RWPE2 (cell line): ENCODE results near the gene TMED7.
A peak's percentile ranks its signal among the peaks of the same experiment; 100 is the strongest.

Experiments
- ATAC-seq: fragments of 200-7000 bp; cut with Tn5 transposase; 3 replicates; pipeline ENCODE4 v1.9.1; 2021; ENCODE audit warnings: low read depth
- DNase-seq: peaks from one replicate; pipeline ENCODE4 v3.0.0-alpha.2; 2020; ENCODE audit warnings: low spot score
- H3K27ac ChIP-seq: fragments of 450-650 bp; 2 replicates; pipeline ENCODE4 v1.5.1; 2017; ENCODE audit warnings: mild to moderate bottlenecking; ENCODE audit not compliant: poor library complexity, severe bottlenecking
- H3K27me3 ChIP-seq: fragments of 250-450 bp; sonication (Bioruptor Pico); 2 replicates; pipeline ENCODE4 v1.5.1; 2021; ENCODE audit warnings: mild to moderate bottlenecking, moderate library complexity; ENCODE audit not compliant: insufficient read depth, poor library complexity, severe bottlenecking
- H3K36me3 ChIP-seq: fragments of 250-450 bp; sonication (Bioruptor Pico); 2 replicates; pipeline ENCODE4 v1.5.1; 2020; ENCODE audit warnings: low read depth, mild to moderate bottlenecking, moderate library complexity
- H3K4me1 ChIP-seq: fragments of 250-450 bp; sonication (Bioruptor Pico); 2 replicates; pipeline ENCODE4 v1.5.1; 2021; ENCODE audit warnings: mild to moderate bottlenecking, moderate library complexity; ENCODE audit not compliant: insufficient read depth, poor library complexity, severe bottlenecking
- H3K4me3 ChIP-seq: fragments of 250-450 bp; sonication (Bioruptor Pico); 2 replicates; pipeline ENCODE4 v1.5.1; 2021; ENCODE audit warnings: mild to moderate bottlenecking, moderate library complexity; ENCODE audit not compliant: severe bottlenecking
- H3K9me3 ChIP-seq: fragments of 250-450 bp; sonication (Bioruptor Pico); 2 replicates; pipeline ENCODE4 v1.5.1; 2021; ENCODE audit warnings: mild to moderate bottlenecking, moderate library complexity; ENCODE audit not compliant: severe bottlenecking
- TF ChIP-seq, protein P1 (sequence below): fragments of 450-650 bp; IDR thresholded peaks from one replicate; pipeline ENCODE4 v1.5.1; 2017; ENCODE audit warnings: mild to moderate bottlenecking, moderate library complexity; ENCODE audit not compliant: poor library complexity, severe bottlenecking

Gene TMED7

DNA sequence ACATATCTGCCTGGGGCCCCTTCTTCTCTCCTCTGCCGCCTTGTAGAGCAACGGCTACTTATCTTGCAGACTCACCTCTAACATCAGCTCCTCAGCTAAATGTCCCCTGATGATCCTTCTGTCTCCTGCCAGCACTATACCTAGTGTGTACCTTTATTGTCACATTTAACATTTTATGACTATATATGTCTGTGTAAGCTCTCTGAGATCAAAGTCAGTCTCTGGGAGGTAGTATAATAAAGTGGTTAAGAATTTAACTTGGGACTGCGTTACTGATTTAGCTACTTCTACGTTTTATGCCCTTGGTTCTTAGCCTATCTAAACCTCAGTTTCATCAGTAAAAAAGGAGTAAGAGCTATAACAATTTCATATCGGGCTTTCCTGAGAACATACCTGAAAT, 2.2 kb downstream of the TMED7 start:
- Histone ChIP-seq H3K9me3 (no peaks in the 10 kb centered on the region), H3K4me3 (peak overlapping the region; percentile 69)
- no peak for ATAC-seq

DNA sequence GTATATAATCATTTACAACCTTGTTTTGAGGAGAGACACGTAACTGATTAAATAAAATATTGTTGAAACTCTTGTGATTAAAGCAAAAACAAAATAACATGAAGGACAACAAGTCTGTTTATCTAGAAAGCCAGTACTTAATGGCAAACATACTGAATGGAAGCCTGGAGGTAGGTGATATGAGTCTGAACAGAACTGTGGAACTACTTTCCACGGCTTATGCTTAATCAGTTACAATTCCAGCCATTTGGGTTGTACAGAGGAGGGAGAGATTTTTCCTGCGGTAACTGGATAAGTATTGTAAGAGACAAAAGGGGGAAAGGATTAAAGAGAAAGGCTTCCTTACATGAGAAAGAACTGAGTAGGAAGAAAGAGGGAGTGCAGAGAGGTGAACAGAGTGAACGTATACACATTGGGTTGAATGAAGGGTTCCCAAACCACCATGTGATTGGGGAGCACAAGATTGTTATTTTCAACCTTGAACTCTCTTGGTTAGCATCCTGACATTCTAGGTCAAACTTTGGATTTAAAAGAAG, 4.4 kb downstream of the TMED7 start:
- Histone ChIP-seq H3K27me3 (no peaks in the 10 kb centered on the region), H3K36me3 (peaks cover 76% of the 10 kb centered on the region), H3K4me1 (peaks cover 20% of the 10 kb centered on the region), H3K9me3 (no peaks in the 10 kb centered on the region), H3K4me3 (no peak overlapping the region), H3K27ac (no peak overlapping the region)
- ATAC-seq (no peak), DNase-seq (no peak)
- TF ChIP-seq, protein P1, sequence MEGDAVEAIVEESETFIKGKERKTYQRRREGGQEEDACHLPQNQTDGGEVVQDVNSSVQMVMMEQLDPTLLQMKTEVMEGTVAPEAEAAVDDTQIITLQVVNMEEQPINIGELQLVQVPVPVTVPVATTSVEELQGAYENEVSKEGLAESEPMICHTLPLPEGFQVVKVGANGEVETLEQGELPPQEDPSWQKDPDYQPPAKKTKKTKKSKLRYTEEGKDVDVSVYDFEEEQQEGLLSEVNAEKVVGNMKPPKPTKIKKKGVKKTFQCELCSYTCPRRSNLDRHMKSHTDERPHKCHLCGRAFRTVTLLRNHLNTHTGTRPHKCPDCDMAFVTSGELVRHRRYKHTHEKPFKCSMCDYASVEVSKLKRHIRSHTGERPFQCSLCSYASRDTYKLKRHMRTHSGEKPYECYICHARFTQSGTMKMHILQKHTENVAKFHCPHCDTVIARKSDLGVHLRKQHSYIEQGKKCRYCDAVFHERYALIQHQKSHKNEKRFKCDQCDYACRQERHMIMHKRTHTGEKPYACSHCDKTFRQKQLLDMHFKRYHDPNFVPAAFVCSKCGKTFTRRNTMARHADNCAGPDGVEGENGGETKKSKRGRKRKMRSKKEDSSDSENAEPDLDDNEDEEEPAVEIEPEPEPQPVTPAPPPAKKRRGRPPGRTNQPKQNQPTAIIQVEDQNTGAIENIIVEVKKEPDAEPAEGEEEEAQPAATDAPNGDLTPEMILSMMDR: no peak

More for the DNA sequence above, 2.2 kb downstream of the TMED7 start:
- H3K27me3 ChIP-seq: no peaks in the 10 kb centered on the region
- peaks cover 54% of the 10 kb centered on the region for H3K36me3 ChIP-seq
- peaks cover 23% of the 10 kb centered on the region for H3K4me1 ChIP-seq
- no peak overlapping the region for H3K27ac ChIP-seq
- TF ChIP-seq, protein P1: no peak
- no peak for DNase-seq

DNA sequence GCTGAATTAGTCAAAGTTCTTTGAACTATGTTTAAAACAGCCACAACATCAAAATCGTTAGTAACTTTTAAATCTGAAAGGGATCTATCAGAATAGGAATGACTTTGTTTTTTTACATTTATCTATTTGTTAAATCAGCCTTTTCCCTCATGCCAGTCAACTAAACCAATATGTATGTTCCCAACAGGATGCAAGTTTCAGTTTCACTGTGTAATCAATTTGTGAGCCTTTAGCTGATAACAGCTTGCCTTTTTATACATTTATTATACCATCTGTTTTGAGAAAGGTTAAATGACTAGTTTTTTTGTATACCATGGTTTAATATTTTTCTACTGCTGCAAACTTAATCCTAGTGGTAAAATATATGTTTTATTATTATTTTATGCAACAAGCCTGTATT, 8.9 kb downstream of the TMED7 start:
- ATAC-seq: no peak

DNA sequence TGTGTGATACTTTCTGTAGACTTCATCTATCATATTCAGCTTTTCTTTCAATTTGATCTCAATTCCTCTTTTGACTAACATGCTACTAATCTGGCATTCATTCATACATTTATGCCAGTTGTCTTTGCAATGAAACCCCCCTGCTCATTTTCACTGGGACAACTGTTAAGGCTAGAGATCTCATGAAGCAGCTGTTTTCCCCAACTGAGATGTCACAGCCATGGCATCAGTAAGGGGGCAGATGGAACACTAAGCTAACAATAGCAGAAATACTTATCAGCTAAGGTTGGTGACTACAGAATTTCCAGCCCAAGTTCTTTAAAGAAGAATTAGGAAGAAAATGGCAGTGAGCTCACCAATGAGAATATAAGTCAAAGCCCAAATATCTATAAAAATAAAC, 9.4 kb downstream of the TMED7 start:
- Histone ChIP-seq H3K27me3 (no peaks in the 10 kb centered on the region), H3K27ac (no peak overlapping the region), H3K4me1 (no peaks in the 10 kb centered on the region), H3K36me3 (peaks cover 97% of the 10 kb centered on the region), H3K4me3 (no peak overlapping the region), H3K9me3 (no peaks in the 10 kb centered on the region)
- ATAC-seq (no peak), DNase-seq (no peak)
- TF ChIP-seq, protein P1: no peak

More for the DNA sequence above, 8.9 kb downstream of the TMED7 start:
- TF ChIP-seq, protein P1: no peak
- Histone ChIP-seq H3K9me3 (no peaks in the 10 kb centered on the region), H3K4me3 (no peak overlapping the region), H3K36me3 (peaks cover 97% of the 10 kb centered on the region), H3K27ac (no peak overlapping the region), H3K4me1 (no peaks in the 10 kb centered on the region), H3K27me3 (no peaks in the 10 kb centered on the region)
- DNase-seq: no peak

DNA sequence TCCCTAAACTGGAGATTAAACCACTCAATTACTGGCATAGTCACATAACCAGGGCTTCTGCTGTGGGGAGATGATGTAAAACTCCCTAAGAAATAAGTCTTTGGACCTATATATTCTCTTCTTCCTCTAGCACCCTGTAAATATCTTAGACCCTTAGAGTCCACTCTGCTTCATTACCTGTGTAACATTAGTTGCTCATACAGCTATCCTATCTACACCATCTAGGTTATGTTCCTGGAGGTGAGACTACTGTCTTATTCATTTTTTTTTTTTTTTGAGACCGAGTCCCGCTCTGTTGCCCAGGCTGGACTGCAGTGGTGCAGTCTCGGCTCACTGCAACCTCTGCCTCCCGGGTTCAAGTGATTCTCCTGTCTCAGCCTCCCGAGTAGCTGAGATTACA, 14.0 kb downstream of the TMED7 start:
- TF ChIP-seq, protein P1: no peak
- H3K27ac ChIP-seq: no peak overlapping the region
- H3K4me1 ChIP-seq: no peaks in the 10 kb centered on the region
- H3K27me3 ChIP-seq: no peaks in the 10 kb centered on the region
- DNase-seq: no peak
- ATAC-seq: 0 out of 3 replicates have a peak, but pooled peaks have one; percentile 12
- H3K9me3 ChIP-seq: no peaks in the 10 kb centered on the region
- H3K4me3 ChIP-seq: no peak overlapping the region
- peaks cover 84% of the 10 kb centered on the region for H3K36me3 ChIP-seq
